ENCODE measurements around the gene HTR3A. TPM values are rescaled to one million over a fixed set of nuclear protein-coding genes. Genes with fewer than 3 reads are reported as not detected.

The HTR3A gene
- total RNA-seq, 1 donor from 2014 or later = not detected

DNA sequence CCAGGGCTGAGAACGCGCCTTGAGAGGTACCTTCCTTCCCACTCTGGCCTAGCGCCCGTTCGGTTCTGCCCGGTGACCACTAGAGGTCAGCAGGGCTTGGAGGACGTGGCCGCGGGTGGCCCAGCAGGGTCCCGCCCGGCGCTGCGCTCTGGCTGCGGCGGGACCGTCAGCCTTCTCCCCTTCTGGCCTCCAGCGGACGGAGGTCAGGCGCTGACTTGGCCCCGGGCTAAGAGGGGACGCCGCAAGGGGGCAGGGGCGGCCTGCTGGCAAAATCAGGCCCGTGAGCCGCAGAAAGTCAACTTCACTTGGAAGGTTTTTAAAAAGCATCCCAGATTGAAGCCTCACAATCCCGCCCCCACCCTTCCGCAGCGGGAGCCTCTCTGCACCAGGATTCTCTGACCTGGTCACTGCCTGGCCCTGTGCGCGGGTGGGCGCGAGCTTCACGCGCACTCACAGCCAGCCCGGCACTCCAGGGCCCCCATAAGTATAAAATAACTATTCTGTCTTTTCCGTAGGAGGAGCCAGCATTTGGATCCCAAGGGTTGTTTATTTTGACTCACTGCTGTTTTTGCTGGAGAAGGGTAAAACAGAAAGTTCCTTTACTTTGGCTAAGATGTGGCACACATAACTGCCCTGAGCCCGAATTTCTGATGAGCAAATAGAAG is 61.4 kb downstream of the HTR3A start:
- TF ChIP-seq, protein P1, sequence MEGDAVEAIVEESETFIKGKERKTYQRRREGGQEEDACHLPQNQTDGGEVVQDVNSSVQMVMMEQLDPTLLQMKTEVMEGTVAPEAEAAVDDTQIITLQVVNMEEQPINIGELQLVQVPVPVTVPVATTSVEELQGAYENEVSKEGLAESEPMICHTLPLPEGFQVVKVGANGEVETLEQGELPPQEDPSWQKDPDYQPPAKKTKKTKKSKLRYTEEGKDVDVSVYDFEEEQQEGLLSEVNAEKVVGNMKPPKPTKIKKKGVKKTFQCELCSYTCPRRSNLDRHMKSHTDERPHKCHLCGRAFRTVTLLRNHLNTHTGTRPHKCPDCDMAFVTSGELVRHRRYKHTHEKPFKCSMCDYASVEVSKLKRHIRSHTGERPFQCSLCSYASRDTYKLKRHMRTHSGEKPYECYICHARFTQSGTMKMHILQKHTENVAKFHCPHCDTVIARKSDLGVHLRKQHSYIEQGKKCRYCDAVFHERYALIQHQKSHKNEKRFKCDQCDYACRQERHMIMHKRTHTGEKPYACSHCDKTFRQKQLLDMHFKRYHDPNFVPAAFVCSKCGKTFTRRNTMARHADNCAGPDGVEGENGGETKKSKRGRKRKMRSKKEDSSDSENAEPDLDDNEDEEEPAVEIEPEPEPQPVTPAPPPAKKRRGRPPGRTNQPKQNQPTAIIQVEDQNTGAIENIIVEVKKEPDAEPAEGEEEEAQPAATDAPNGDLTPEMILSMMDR (IDR thresholded peaks at IDR 0.05; ENCODE audit: unreplicated experiment) = peak; percentile 88
- no peaks in the 10 kb centered on the region for H3K36me3 Mint-ChIP-seq (ENCODE audit: low read depth, unreplicated experiment)
- H3K4me3 Mint-ChIP-seq (ENCODE audit: unreplicated experiment) = no peak overlapping the region
- no peaks in the 10 kb centered on the region for H3K4me1 Mint-ChIP-seq (ENCODE audit: unreplicated experiment)
- H3K27me3 Mint-ChIP-seq (ENCODE audit: unreplicated experiment) = no peaks in the 10 kb centered on the region
- no peak overlapping the region for H3K27ac Mint-ChIP-seq (ENCODE audit: unreplicated experiment)
- H3K9me3 Mint-ChIP-seq (ENCODE audit: unreplicated experiment) = no peaks in the 10 kb centered on the region
- peak; percentile 93 for DNase-seq (ENCODE audit: low spot score)

DNA sequence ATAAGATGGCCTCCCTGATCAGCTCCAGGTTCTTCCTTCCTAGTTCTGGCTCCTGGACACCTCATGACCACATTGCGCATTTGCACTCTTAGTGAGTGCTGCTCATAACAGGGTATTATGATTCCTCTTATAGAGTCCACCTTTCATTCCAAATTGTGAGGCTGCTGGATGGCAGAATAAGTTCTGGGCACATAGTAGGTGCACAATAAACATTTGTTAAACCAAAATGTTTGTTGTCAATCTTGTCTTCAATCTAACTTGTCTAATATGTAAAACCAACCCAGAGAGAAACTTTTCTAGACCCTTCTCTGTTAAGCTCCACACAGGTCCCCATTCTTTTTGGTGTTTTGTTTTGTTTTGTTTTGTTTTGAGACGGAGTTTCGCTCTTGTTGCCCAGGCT is 62.0 kb downstream of the HTR3A start:
- Mint-ChIP-seq H3K4me3 (ENCODE audit: unreplicated experiment) (no peak overlapping the region), H3K36me3 (ENCODE audit: low read depth, unreplicated experiment) (no peaks in the 10 kb centered on the region), H3K27ac (ENCODE audit: unreplicated experiment) (no peak overlapping the region), H3K27me3 (ENCODE audit: unreplicated experiment) (no peaks in the 10 kb centered on the region), H3K9me3 (ENCODE audit: unreplicated experiment) (no peaks in the 10 kb centered on the region), H3K4me1 (ENCODE audit: unreplicated experiment) (no peaks in the 10 kb centered on the region)
- no peak for DNase-seq (ENCODE audit: low spot score)
- TF ChIP-seq, protein P1 (IDR thresholded peaks at IDR 0.05; ENCODE audit: unreplicated experiment) = no peak

DNA sequence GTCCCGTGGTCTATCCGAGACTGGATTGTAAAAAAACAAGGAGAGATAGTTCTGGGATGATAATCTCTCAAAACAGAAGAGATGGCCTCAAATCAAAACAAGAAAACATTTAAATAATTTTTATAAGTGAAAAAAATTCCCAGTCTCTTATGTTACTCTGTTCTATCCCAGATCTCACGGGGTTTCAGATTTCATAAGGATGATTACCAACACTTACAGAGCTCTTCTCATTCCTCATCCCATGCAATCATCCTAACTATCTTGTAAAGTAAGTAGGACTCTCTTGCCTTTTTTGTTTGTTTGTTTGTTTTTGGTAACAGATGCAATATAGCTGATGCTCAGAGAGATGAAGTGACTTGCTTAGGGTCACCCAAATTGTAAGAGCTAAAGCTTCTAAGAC is 64.6 kb downstream of the HTR3A start:
- DNase-seq (ENCODE audit: low spot score) = no peak
- H3K27me3 Mint-ChIP-seq (ENCODE audit: unreplicated experiment) = no peaks in the 10 kb centered on the region
- H3K9me3 Mint-ChIP-seq (ENCODE audit: unreplicated experiment) = no peaks in the 10 kb centered on the region
- peaks cover 3% of the 10 kb centered on the region for H3K4me1 Mint-ChIP-seq (ENCODE audit: unreplicated experiment)
- H3K36me3 Mint-ChIP-seq (ENCODE audit: low read depth, unreplicated experiment) = no peaks in the 10 kb centered on the region
- H3K27ac Mint-ChIP-seq (ENCODE audit: unreplicated experiment) = no peak overlapping the region
- no peak overlapping the region for H3K4me3 Mint-ChIP-seq (ENCODE audit: unreplicated experiment)
- TF ChIP-seq, protein P1 (IDR thresholded peaks at IDR 0.05; ENCODE audit: unreplicated experiment) = no peak

Other genes starting within 250 kb of the HTR3A start
- 25.2 TPM for gene ZW10, start 201.4 kb upstream of the HTR3A start, total RNA-seq (ENCODE audit: unreplicated experiment)
- gene CLDN25, start 195.3 kb upstream of the HTR3A start, total RNA-seq (ENCODE audit: unreplicated experiment) = not detected
- 89.8 TPM for gene USP28, start 99.5 kb upstream of the HTR3A start, total RNA-seq (ENCODE audit: unreplicated experiment)
- not detected for gene HTR3B, start 70.3 kb upstream of the HTR3A start, total RNA-seq (ENCODE audit: unreplicated experiment)
- gene ZBTB16, start 84.6 kb downstream of the HTR3A start, total RNA-seq (ENCODE audit: unreplicated experiment) = 0.54 TPM